Measurements from ENCODE around the gene ABHD17C.

The ABHD17C gene

DNA sequence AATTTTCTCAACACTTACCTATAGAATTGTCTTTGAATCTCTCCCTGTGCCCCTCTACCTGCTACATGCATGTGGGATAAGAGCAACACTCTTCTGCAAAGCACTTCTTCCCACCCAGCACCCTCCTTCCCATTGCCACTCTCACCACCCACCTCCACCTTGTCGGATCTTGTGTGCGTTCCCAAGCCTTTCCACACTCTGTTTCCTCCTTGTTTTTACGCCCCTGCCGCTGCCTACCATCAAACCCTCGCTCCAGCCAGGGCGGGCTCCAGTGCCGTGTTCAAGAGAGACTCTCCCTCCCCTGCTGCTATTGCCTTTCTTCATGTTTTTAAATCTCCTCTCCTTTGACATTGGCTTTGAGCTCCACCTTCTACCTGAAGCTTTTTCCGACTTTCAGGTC, 40.2 kb downstream of the ABHD17C start:
- Histone ChIP-seq H3K4me3 (ENCODE audit: low read length) (no peak overlapping the region), H3K27ac (ENCODE audit: low read length) (no peak overlapping the region), H3K27me3 (ENCODE audit: control insufficient read depth, insufficient read depth, low read length) (no peaks in the 10 kb centered on the region), H3K9ac (ENCODE audit: low read length) (no peak overlapping the region), H3K36me3 (ENCODE audit: control insufficient read depth, low read depth, low read length) (no peaks in the 10 kb centered on the region), H3K4me1 (ENCODE audit: control insufficient read depth, low read depth, low read length) (peaks cover 2% of the 10 kb centered on the region), H3K9me3 (ENCODE audit: control insufficient read depth, low read depth, low read length) (no peaks in the 10 kb centered on the region)

DNA sequence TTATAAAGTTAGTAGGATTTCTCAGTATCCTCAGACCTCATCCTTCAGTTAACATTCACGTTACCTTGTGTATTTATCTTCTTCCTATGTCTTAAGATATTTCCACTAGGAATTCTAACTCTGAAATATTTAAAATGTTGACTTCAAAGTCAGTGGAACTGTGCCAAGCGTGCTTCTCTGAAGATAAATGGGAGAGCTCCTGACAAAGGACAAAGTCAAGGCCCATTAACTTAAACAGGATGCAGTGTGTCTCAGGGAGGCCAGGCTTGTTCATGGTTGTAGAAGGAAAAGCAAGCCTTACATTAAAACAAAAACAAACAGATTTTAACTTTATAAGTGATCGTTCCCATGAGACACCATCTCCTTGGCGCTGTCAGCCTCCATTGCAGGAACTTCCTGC, 41.5 kb downstream of the ABHD17C start:
- H3K4me3 ChIP-seq (ENCODE audit: low read length) = no peak overlapping the region
- no peaks in the 10 kb centered on the region for H3K27me3 ChIP-seq (ENCODE audit: control insufficient read depth, insufficient read depth, low read length)
- no peaks in the 10 kb centered on the region for H3K9me3 ChIP-seq (ENCODE audit: control insufficient read depth, low read depth, low read length)
- H3K36me3 ChIP-seq (ENCODE audit: control insufficient read depth, low read depth, low read length) = no peaks in the 10 kb centered on the region
- H3K9ac ChIP-seq (ENCODE audit: low read length) = no peak overlapping the region
- H3K27ac ChIP-seq (ENCODE audit: low read length) = no peak overlapping the region
- H3K4me1 ChIP-seq (ENCODE audit: control insufficient read depth, low read depth, low read length) = no peaks in the 10 kb centered on the region

DNA sequence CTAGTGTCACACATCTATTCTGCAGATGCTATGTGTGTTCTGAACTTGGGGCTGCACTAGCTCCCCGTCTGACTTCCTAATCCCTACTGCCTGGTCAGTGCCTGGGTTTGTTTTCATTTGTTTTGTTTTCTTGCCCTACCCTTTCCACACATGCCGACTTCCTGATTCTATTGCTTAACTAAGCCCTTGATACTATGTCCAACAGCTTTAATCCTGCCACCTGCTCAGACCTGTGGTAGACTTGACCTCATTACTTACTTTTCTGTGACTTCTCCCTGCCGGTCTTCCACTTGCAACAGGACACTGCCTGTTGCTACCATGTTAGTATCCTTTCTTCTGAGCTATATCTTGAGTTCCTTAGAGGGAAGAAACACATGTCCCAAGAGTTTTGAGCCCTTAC, 44.8 kb downstream of the ABHD17C start:
- no peaks in the 10 kb centered on the region for H3K27me3 ChIP-seq (ENCODE audit: control insufficient read depth, insufficient read depth, low read length)
- no peaks in the 10 kb centered on the region for H3K9me3 ChIP-seq (ENCODE audit: control insufficient read depth, low read depth, low read length)
- H3K27ac ChIP-seq (ENCODE audit: low read length) = no peak overlapping the region
- no peak overlapping the region for H3K9ac ChIP-seq (ENCODE audit: low read length)
- no peaks in the 10 kb centered on the region for H3K36me3 ChIP-seq (ENCODE audit: control insufficient read depth, low read depth, low read length)
- peaks cover 13% of the 10 kb centered on the region for H3K4me1 ChIP-seq (ENCODE audit: control insufficient read depth, low read depth, low read length)
- no peak overlapping the region for H3K4me3 ChIP-seq (ENCODE audit: low read length)

GRCh38 chr15:80742081-80742480, 47.0 kb downstream of the ABHD17C start:
- Histone ChIP-seq H3K36me3 (ENCODE audit: control insufficient read depth, low read depth, low read length) (no peaks in the 10 kb centered on the region), H3K9me3 (ENCODE audit: control insufficient read depth, low read depth, low read length) (no peaks in the 10 kb centered on the region), H3K27me3 (ENCODE audit: control insufficient read depth, insufficient read depth, low read length) (no peaks in the 10 kb centered on the region), H3K9ac (ENCODE audit: low read length) (no peak overlapping the region), H3K27ac (ENCODE audit: low read length) (no peak overlapping the region), H3K4me3 (ENCODE audit: low read length) (no peak overlapping the region), H3K4me1 (ENCODE audit: control insufficient read depth, low read depth, low read length) (peaks cover 15% of the 10 kb centered on the region)

DNA sequence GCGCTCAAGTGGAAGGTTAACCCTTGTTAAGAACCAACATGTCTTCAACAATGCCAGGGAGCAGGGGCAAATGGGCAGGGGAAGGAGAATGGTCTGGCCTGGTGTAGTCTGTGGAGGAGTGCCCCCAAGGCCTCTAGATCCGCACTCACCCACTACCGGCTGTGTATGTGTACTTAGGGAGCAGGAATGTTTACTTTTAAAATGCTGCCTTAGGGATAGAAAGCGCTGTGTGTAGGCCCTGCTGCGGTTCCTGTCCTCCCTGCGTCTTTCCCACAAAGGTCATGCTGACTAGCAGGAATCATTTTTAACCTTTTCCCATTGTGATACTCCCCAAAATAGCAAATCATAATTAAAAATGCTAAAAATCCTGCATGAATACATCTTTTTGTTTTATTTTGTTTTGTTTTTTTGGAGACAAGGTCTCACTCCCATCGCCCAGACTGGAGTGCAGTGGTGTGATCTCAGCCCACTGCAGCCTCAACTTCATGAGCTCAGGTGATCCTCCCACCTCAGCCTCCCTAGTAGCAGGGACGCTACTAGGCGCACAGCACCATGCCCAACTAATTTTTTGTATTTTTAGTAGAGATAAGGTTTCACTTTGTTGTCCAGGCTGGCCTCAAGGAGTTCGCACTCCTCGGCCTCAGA, 48.2 kb downstream of the ABHD17C start:
- no peak overlapping the region for H3K27ac ChIP-seq (ENCODE audit: low read length)
- H3K4me1 ChIP-seq (ENCODE audit: control insufficient read depth, low read depth, low read length) = peaks cover 25% of the 10 kb centered on the region
- no peaks in the 10 kb centered on the region for H3K27me3 ChIP-seq (ENCODE audit: control insufficient read depth, insufficient read depth, low read length)
- no peaks in the 10 kb centered on the region for H3K9me3 ChIP-seq (ENCODE audit: control insufficient read depth, low read depth, low read length)
- no peak overlapping the region for H3K4me3 ChIP-seq (ENCODE audit: low read length)
- no peaks in the 10 kb centered on the region for H3K36me3 ChIP-seq (ENCODE audit: control insufficient read depth, low read depth, low read length)
- no peak overlapping the region for H3K9ac ChIP-seq (ENCODE audit: low read length)

GRCh38 chr15:80744415-80744814, 49.3 kb downstream of the ABHD17C start:
- H3K4me1 ChIP-seq (ENCODE audit: control insufficient read depth, low read depth, low read length) = peaks cover 25% of the 10 kb centered on the region
- no peak overlapping the region for H3K27ac ChIP-seq (ENCODE audit: low read length)
- no peaks in the 10 kb centered on the region for H3K9me3 ChIP-seq (ENCODE audit: control insufficient read depth, low read depth, low read length)
- no peaks in the 10 kb centered on the region for H3K27me3 ChIP-seq (ENCODE audit: control insufficient read depth, insufficient read depth, low read length)
- H3K9ac ChIP-seq (ENCODE audit: low read length) = no peak overlapping the region
- H3K36me3 ChIP-seq (ENCODE audit: control insufficient read depth, low read depth, low read length) = no peaks in the 10 kb centered on the region
- no peak overlapping the region for H3K4me3 ChIP-seq (ENCODE audit: low read length)

DNA sequence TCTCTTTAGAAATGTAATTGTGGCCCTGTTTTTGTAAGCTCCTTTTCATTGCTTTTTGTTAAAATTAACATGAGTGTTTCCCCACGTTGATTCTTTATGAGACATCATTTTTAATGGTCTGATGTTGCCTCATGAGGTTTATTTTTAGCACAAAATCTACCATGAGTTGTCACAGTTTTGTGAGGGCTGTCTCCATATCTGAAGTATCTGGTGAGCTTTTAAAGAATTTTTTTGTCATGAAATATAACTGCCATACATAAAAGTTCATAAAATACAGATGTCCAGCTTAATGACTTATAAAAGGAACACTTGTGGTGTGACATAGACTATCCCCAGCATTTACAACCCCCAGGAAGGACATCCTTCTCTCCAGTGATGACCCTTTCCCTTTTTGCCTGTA, 49.7 kb downstream of the ABHD17C start:
- Histone ChIP-seq H3K27ac (ENCODE audit: low read length) (no peak overlapping the region), H3K9ac (ENCODE audit: low read length) (no peak overlapping the region), H3K4me1 (ENCODE audit: control insufficient read depth, low read depth, low read length) (peaks cover 25% of the 10 kb centered on the region), H3K4me3 (ENCODE audit: low read length) (no peak overlapping the region), H3K27me3 (ENCODE audit: control insufficient read depth, insufficient read depth, low read length) (no peaks in the 10 kb centered on the region), H3K36me3 (ENCODE audit: control insufficient read depth, low read depth, low read length) (no peaks in the 10 kb centered on the region), H3K9me3 (ENCODE audit: control insufficient read depth, low read depth, low read length) (no peaks in the 10 kb centered on the region)

- H3K27me3 ChIP-seq (ENCODE audit: control insufficient read depth, insufficient read depth, low read length) = no peaks in the 10 kb centered on the region
- H3K4me3 ChIP-seq (ENCODE audit: low read length) = no peak overlapping the region
- H3K27ac ChIP-seq (ENCODE audit: low read length) = no peak overlapping the region
- H3K9me3 ChIP-seq (ENCODE audit: control insufficient read depth, low read depth, low read length) = no peaks in the 10 kb centered on the region
- peaks cover 25% of the 10 kb centered on the region for H3K4me1 ChIP-seq (ENCODE audit: control insufficient read depth, low read depth, low read length)
- no peaks in the 10 kb centered on the region for H3K36me3 ChIP-seq (ENCODE audit: control insufficient read depth, low read depth, low read length)
- no peak overlapping the region for H3K9ac ChIP-seq (ENCODE audit: low read length)
These were observed 50.8 kb downstream of the ABHD17C start for GRCh38 chr15:80745888-80746287.

GRCh38 chr15:80747317-80748053, 52.4 kb downstream of the ABHD17C start:
- no peaks in the 10 kb centered on the region for H3K27me3 ChIP-seq (ENCODE audit: control insufficient read depth, insufficient read depth, low read length)
- no peaks in the 10 kb centered on the region for H3K9me3 ChIP-seq (ENCODE audit: control insufficient read depth, low read depth, low read length)
- no peak overlapping the region for H3K9ac ChIP-seq (ENCODE audit: low read length)
- no peaks in the 10 kb centered on the region for H3K36me3 ChIP-seq (ENCODE audit: control insufficient read depth, low read depth, low read length)
- H3K4me1 ChIP-seq (ENCODE audit: control insufficient read depth, low read depth, low read length) = peaks cover 25% of the 10 kb centered on the region
- H3K4me3 ChIP-seq (ENCODE audit: low read length) = no peak overlapping the region
- no peak overlapping the region for H3K27ac ChIP-seq (ENCODE audit: low read length)

DNA sequence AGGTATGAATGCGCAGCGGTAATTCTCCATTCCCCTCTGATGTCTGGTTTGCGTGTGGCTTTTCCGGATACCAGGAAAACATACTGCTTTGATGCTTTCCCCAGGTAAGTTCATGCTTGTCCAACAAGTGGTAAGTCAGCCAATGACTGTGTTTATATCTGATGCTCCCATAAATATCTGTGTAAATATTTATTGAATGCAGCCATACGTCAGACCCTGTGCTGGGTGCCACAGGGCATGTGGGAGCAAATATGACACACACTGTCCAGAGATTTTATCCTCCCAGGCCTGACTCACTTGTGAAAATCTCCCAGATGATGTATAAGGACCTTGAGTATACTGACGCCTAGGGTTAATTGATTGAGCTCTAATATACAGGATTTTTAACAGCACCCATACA, 54.5 kb downstream of the ABHD17C start:
- Histone ChIP-seq H3K4me3 (ENCODE audit: low read length) (no peak overlapping the region), H3K36me3 (ENCODE audit: control insufficient read depth, low read depth, low read length) (peaks cover 7% of the 10 kb centered on the region), H3K27ac (ENCODE audit: low read length) (no peak overlapping the region), H3K4me1 (ENCODE audit: control insufficient read depth, low read depth, low read length) (peaks cover 16% of the 10 kb centered on the region), H3K27me3 (ENCODE audit: control insufficient read depth, insufficient read depth, low read length) (no peaks in the 10 kb centered on the region), H3K9ac (ENCODE audit: low read length) (no peak overlapping the region), H3K9me3 (ENCODE audit: control insufficient read depth, low read depth, low read length) (no peaks in the 10 kb centered on the region)

- peaks cover 13% of the 10 kb centered on the region for H3K4me1 ChIP-seq (ENCODE audit: control insufficient read depth, low read depth, low read length)
- peaks cover 9% of the 10 kb centered on the region for H3K36me3 ChIP-seq (ENCODE audit: control insufficient read depth, low read depth, low read length)
- H3K9ac ChIP-seq (ENCODE audit: low read length) = no peak overlapping the region
- no peaks in the 10 kb centered on the region for H3K9me3 ChIP-seq (ENCODE audit: control insufficient read depth, low read depth, low read length)
- H3K4me3 ChIP-seq (ENCODE audit: low read length) = no peak overlapping the region
- H3K27ac ChIP-seq (ENCODE audit: low read length) = no peak overlapping the region
- no peaks in the 10 kb centered on the region for H3K27me3 ChIP-seq (ENCODE audit: control insufficient read depth, insufficient read depth, low read length)
These were observed 55.5 kb downstream of the ABHD17C start for GRCh38 chr15:80750575-80750974.

DNA sequence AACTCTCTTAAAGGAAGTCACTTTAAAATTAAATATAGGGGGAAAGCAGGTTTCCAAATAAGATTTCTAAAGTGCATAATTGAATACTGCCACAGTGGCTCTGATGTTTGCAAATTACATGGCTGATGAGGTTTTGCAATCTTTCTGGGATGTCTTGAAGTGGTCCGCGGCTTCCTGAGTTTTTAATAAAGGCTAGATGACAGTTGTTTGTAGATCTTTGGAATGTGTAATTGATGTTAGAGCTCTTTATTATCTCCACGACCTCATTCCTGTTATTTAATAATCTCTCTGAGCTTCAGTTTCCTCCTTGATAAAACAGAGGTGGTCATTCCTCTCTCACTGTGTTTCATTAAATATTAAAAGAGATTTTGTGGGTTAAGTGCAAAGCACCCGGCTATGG, 57.1 kb downstream of the ABHD17C start:
- Histone ChIP-seq H3K27ac (ENCODE audit: low read length) (no peak overlapping the region), H3K4me3 (ENCODE audit: low read length) (no peak overlapping the region), H3K27me3 (ENCODE audit: control insufficient read depth, insufficient read depth, low read length) (no peaks in the 10 kb centered on the region), H3K4me1 (ENCODE audit: control insufficient read depth, low read depth, low read length) (peaks cover 13% of the 10 kb centered on the region), H3K9ac (ENCODE audit: low read length) (no peak overlapping the region), H3K9me3 (ENCODE audit: control insufficient read depth, low read depth, low read length) (no peaks in the 10 kb centered on the region), H3K36me3 (ENCODE audit: control insufficient read depth, low read depth, low read length) (peaks cover 9% of the 10 kb centered on the region)
